HepG2 (cell line): ENCODE measurements around the gene STX10. TPM values are rescaled to one million over a fixed set of nuclear protein-coding genes. Genes with fewer than 3 reads are reported as not detected.

ENCODE experiments used
- GABPB1 ChIP-seq: IDR thresholded peaks from 2 replicates; pipeline ENCODE4 v1.6.1; 2016; ENCODE audit warnings: mild to moderate bottlenecking, missing genetic modification reagents, moderate library complexity, missing compliant biosample characterization
- KLF15 ChIP-seq: sonication (generic); formaldehyde crosslinking; IDR thresholded peaks from 2 replicates; pipeline ENCODE4 v1.8.1; 2023; ENCODE audit warnings: borderline replicate concordance, mild to moderate bottlenecking, inconsistent platforms, missing genetic modification reagents, mixed read lengths
- NFATC3 ChIP-seq: sonication (generic); formaldehyde crosslinking; IDR thresholded peaks from 2 replicates; pipeline ENCODE4 v1.5.1; 2020; ENCODE audit warnings: mild to moderate bottlenecking, missing genetic modification reagents
- RBAK ChIP-seq: sonication (generic); formaldehyde crosslinking; IDR thresholded peaks from 2 replicates; pipeline ENCODE4 v1.5.1; 2020; ENCODE audit warnings: mild to moderate bottlenecking, missing genetic modification reagents
- YEATS4 ChIP-seq: sonication (generic); formaldehyde crosslinking; IDR thresholded peaks from 2 replicates; pipeline ENCODE4 v1.4.0; 2020; ENCODE audit warnings: missing genetic modification reagents, borderline replicate concordance
- ZNF329 ChIP-seq: sonication (generic); formaldehyde crosslinking; IDR thresholded peaks from 2 replicates; pipeline ENCODE4 v1.9.0; 2021; ENCODE audit warnings: low read depth, mild to moderate bottlenecking, missing genetic modification reagents
- ZNF558 ChIP-seq: sonication (generic); formaldehyde crosslinking; IDR thresholded peaks from 2 replicates; pipeline ENCODE4 v1.9.0; 2022; ENCODE audit warnings: mild to moderate bottlenecking, missing genetic modification reagents, borderline replicate concordance
- ZNF713 ChIP-seq: sonication (generic); formaldehyde crosslinking; IDR thresholded peaks from 2 replicates; pipeline ENCODE4 v1.4.0; 2020; ENCODE audit warnings: mild to moderate bottlenecking, missing genetic modification reagents
- ZNF790 ChIP-seq: sonication (generic); formaldehyde crosslinking; IDR thresholded peaks from 2 replicates; pipeline ENCODE4 v1.8.0; 2022; ENCODE audit warnings: missing genetic modification reagents, mild to moderate bottlenecking, borderline replicate concordance
- ZSCAN12 ChIP-seq: sonication (generic); formaldehyde crosslinking; IDR thresholded peaks from 2 replicates; pipeline ENCODE4 v1.9.0; 2021; ENCODE audit warnings: mild to moderate bottlenecking, missing genetic modification reagents
- ZSCAN21 ChIP-seq: sonication (generic); formaldehyde crosslinking; IDR thresholded peaks from 2 replicates; pipeline ENCODE4 v1.8.0; 2022; ENCODE audit warnings: mild to moderate bottlenecking, missing genetic modification reagents, moderate library complexity, borderline replicate concordance
- polyA plus RNA-seq, 8 experiments: library from polyadenylated mRNA; depleted of rRNA in 3 of 8; stranded (reverse) in 7 of 8; unstranded in 1 of 8; fragments of >200 nt; fragmentation: Illumina TruSeq in 4 of 8; extraction: Trizol in 4 of 8; gene quantifications; 2 replicates each; pipeline versions ENCODE4 v1.2.1 to v1.2.3, GENCODE V29; 2011 to 2016; ENCODE audit warnings: low read depth in 4 of 8, missing spikeins in 1 of 8, mixed read lengths in 1 of 8; ENCODE audit not compliant: insufficient read depth in 1 of 8
- total RNA-seq, 5 experiments: library from RNA; depleted of rRNA; stranded (reverse); fragments of >200 nt; fragmentation: Illumina TruSeq; extraction: Trizol; gene quantifications; 2 replicates each; pipeline ENCODE4 v1.2.3, GENCODE V29; 2016; ENCODE audit warnings: low read depth in 1 of 5
- TF ChIP-seq, protein P1 (sequence below): sonication (generic); formaldehyde crosslinking; IDR thresholded peaks from 2 replicates; pipeline ENCODE4 v1.4.0; 2020; ENCODE audit warnings: low read depth, mild to moderate bottlenecking, missing genetic modification reagents
- TF ChIP-seq, protein P2 (sequence below): sonication (generic); formaldehyde crosslinking; IDR thresholded peaks from 2 replicates; pipeline ENCODE4 v1.9.0; 2022; ENCODE audit warnings: missing genetic modification reagents, mild to moderate bottlenecking, borderline replicate concordance
- TF ChIP-seq, protein P3 (sequence below): sonication (generic); formaldehyde crosslinking; IDR thresholded peaks from 2 replicates; pipeline ENCODE4 v1.9.0; 2021; ENCODE audit warnings: missing genetic modification reagents, borderline replicate concordance
- TF ChIP-seq, protein P4 (sequence below): sonication (generic); formaldehyde crosslinking; IDR thresholded peaks from 2 replicates; pipeline ENCODE4 v1.5.0; 2020; ENCODE audit warnings: mild to moderate bottlenecking, missing genetic modification reagents
- TF ChIP-seq, protein P5 (sequence below): sonication (generic); formaldehyde crosslinking; IDR thresholded peaks from 2 replicates; pipeline ENCODE4 v1.8.1; 2023; ENCODE audit warnings: mild to moderate bottlenecking, moderate library complexity, missing genetic modification reagents

The STX10 gene
- total and polyA plus RNA-seq, 2 of the 13 experiments (the other 11 are each of a cell fraction or from before 2014, with no cell fraction given), result 47.9 to 66.4 TPM

DNA sequence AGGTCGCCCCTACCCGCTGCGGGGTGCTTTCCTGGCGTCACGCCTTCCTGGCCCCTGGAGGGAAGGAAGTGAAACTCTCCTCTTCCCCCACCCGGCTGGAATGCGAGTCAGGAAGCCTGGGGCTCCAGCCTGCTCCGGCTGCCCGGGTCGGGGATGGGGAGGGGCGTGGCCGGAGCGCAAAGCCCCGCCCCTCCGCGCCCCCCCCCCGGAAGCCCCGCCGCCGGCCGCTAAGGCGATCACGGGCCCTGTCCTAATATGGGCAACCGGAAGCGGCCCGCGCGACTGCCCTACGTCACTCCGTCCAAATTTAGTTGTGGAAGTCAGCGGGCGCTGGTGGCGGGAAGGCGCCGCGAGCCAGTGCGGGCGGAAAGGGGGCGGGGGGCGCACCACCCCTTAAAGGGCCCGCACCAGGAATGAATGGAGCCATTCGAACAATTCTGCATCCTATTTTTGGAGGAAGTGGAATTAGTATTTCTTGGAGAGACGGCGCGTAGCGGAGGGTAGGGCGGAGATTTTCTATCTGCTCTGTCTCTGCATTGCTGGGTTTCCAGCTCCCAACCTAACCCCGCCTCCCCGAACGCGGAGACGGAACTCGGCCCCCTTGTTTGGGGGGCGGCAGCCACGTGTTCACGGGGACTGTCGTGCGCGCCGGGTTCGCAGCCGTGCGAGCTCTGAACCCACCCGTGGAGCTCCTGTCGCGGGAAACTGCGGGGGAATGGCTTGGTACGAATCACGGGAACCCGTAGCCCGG, 1.6 kb upstream of the STX10 start (continued):
- TF ChIP-seq, protein P1, sequence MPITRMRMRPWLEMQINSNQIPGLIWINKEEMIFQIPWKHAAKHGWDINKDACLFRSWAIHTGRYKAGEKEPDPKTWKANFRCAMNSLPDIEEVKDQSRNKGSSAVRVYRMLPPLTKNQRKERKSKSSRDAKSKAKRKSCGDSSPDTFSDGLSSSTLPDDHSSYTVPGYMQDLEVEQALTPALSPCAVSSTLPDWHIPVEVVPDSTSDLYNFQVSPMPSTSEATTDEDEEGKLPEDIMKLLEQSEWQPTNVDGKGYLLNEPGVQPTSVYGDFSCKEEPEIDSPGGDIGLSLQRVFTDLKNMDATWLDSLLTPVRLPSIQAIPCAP (CRISPR knock-in tag), result no peak
- TF ChIP-seq ZNF558 (no peak; the same call in 1 of the 2 replicates), ZSCAN21 (CRISPR knock-in tag) (no peak), ZNF713 (CRISPR knock-in tag) (no peak), GABPB1 (CRISPR knock-in tag) (peak; percentile 90), ZSCAN12 (CRISPR knock-in tag) (0 out of 2 replicates have a peak, but pooled peaks have one; percentile 63), KLF15 (CRISPR knock-in tag) (peak; percentile 47; the same call in 1 of the 2 replicates), NFATC3 (no peak), ZNF790 (CRISPR knock-in tag) (no peak), YEATS4 (CRISPR knock-in tag) (peak; percentile 89; the same call in 1 of the 2 replicates), ZNF329 (0 out of 2 replicates have a peak, but pooled peaks have one; percentile 65), RBAK (no peak)
- TF ChIP-seq, protein P2, sequence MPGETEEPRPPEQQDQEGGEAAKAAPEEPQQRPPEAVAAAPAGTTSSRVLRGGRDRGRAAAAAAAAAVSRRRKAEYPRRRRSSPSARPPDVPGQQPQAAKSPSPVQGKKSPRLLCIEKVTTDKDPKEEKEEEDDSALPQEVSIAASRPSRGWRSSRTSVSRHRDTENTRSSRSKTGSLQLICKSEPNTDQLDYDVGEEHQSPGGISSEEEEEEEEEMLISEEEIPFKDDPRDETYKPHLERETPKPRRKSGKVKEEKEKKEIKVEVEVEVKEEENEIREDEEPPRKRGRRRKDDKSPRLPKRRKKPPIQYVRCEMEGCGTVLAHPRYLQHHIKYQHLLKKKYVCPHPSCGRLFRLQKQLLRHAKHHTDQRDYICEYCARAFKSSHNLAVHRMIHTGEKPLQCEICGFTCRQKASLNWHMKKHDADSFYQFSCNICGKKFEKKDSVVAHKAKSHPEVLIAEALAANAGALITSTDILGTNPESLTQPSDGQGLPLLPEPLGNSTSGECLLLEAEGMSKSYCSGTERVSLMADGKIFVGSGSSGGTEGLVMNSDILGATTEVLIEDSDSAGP, result peak; percentile 99
- TF ChIP-seq, protein P3, sequence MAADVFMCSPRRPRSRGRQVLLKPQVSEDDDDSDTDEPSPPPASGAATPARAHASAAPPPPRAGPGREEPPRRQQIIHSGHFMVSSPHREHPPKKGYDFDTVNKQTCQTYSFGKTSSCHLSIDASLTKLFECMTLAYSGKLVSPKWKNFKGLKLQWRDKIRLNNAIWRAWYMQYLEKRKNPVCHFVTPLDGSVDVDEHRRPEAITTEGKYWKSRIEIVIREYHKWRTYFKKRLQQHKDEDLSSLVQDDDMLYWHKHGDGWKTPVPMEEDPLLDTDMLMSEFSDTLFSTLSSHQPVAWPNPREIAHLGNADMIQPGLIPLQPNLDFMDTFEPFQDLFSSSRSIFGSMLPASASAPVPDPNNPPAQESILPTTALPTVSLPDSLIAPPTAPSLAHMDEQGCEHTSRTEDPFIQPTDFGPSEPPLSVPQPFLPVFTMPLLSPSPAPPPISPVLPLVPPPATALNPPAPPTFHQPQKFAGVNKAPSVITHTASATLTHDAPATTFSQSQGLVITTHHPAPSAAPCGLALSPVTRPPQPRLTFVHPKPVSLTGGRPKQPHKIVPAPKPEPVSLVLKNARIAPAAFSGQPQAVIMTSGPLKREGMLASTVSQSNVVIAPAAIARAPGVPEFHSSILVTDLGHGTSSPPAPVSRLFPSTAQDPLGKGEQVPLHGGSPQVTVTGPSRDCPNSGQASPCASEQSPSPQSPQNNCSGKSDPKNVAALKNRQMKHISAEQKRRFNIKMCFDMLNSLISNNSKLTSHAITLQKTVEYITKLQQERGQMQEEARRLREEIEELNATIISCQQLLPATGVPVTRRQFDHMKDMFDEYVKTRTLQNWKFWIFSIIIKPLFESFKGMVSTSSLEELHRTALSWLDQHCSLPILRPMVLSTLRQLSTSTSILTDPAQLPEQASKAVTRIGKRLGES, result no peak; the same call in 1 of the 2 replicates
- TF ChIP-seq, protein P4, sequence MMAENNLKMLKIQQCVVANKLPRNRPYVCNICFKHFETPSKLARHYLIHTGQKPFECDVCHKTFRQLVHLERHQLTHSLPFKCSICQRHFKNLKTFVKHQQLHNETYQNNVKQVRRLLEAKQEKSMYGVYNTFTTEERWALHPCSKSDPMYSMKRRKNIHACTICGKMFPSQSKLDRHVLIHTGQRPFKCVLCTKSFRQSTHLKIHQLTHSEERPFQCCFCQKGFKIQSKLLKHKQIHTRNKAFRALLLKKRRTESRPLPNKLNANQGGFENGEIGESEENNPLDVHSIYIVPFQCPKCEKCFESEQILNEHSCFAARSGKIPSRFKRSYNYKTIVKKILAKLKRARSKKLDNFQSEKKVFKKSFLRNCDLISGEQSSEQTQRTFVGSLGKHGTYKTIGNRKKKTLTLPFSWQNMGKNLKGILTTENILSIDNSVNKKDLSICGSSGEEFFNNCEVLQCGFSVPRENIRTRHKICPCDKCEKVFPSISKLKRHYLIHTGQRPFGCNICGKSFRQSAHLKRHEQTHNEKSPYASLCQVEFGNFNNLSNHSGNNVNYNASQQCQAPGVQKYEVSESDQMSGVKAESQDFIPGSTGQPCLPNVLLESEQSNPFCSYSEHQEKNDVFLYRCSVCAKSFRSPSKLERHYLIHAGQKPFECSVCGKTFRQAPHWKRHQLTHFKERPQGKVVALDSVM (CRISPR knock-in tag), result no peak; the same call in none of the 2 replicates
- TF ChIP-seq, protein P5, sequence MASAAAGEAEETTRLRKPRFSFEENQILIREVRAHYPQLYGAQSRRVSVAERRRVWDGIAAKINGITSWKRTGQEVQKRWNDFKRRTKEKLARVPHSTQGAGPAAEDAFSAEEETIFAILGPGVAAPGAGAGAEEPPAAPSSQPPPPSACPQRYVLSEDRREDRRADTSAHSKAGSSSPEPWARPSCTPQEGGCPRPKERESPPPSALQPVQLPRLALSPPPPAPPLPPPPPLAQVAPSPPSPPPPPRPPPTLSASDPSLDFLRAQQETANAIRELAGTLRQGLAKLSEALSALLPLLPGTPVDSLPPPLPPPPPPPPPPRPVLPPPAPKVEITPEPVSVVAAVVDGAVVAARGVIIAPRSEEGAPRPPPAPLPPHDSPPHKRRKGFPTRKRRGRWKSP (CRISPR knock-in tag), result 0 out of 2 replicates have a peak, but pooled peaks have one; percentile 12
